ENCODE results near the gene ZFYVE1. TPM values are rescaled to one million over a fixed set of nuclear protein-coding genes. Genes with fewer than 3 reads are reported as not detected.
"Not testable (repeated sequence)": the region's sequence is repeated elsewhere in the genome, so short reads cannot be mapped to it uniquely, and the experiment has no call there.

The ZFYVE1 gene
- total and polyA plus RNA-seq, 7 donors = 5.3 to 17.9 (median 17.4) TPM

DNA sequence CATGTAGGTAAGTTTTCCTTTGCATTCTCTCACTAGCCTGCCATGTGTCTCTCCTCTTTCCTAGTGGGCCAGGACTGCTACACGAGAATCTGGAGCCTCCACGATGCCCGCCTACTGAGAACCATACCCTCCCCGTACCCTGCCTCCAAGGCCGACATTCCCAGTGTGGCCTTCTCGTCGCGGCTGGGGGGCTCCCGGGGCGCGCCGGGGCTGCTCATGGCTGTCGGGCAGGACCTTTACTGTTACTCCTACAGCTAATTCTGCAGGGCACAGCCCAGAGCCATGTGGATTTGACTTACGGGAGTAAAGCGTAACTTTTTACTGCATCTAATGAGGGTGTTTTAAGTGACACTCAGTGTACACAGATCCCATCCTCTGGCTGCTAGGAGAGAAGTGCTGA is 68.4 kb downstream of the ZFYVE1 start:
- ATAC-seq = no peak
- no peak overlapping the region for H3K27ac ChIP-seq
- no peak for DNase-seq
- no peak overlapping the region for H3K4me3 ChIP-seq
- no peaks in the 10 kb centered on the region for H3K27me3 ChIP-seq (ENCODE audit: insufficient read depth in 3 of 3, low read length in 2 of 3)
- H3K9me3 ChIP-seq = no peaks in the 10 kb centered on the region
- intact Hi-C loops (cut with DNase I) = no loop called here
- H3K4me1 ChIP-seq = no peaks in the 10 kb centered on the region
- H3K36me3 ChIP-seq (ENCODE audit: insufficient read depth in 1 of 2, low read depth in 1 of 2) = peaks cover 4 to 76% of the 10 kb centered on the region in 2 donors
- TF ChIP-seq, protein P1, sequence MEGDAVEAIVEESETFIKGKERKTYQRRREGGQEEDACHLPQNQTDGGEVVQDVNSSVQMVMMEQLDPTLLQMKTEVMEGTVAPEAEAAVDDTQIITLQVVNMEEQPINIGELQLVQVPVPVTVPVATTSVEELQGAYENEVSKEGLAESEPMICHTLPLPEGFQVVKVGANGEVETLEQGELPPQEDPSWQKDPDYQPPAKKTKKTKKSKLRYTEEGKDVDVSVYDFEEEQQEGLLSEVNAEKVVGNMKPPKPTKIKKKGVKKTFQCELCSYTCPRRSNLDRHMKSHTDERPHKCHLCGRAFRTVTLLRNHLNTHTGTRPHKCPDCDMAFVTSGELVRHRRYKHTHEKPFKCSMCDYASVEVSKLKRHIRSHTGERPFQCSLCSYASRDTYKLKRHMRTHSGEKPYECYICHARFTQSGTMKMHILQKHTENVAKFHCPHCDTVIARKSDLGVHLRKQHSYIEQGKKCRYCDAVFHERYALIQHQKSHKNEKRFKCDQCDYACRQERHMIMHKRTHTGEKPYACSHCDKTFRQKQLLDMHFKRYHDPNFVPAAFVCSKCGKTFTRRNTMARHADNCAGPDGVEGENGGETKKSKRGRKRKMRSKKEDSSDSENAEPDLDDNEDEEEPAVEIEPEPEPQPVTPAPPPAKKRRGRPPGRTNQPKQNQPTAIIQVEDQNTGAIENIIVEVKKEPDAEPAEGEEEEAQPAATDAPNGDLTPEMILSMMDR (IDR thresholded peaks at IDR 0.05) = no peak
- 94 to 95% (median 94%) methylated on average over 15 of the region's 15 CpGs for WGBS, 3 donors

DNA sequence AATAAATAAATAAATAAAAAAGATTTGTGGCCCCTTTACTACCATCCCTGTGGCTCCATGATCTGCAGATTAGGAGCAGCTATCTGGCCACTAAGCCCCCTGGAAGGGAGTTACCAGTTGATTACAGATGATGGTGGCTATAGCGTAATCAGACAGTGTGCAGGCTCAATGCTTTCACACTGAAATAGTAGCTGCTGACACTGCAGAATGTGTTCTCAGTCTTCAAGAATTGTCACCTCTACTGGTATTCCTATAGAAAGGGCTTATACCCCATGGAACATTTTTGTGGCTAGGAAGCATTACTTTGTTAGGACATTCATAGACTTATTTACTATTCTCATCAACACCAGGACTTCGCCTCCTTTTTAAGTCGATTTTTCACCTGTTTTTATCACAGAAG is 69.7 kb downstream of the ZFYVE1 start:
- H3K27me3 ChIP-seq (ENCODE audit: insufficient read depth in 3 of 3, low read length in 2 of 3) = no peaks in the 10 kb centered on the region
- TF ChIP-seq, protein P1 (IDR thresholded peaks at IDR 0.05) = no peak
- H3K27ac ChIP-seq = no peak overlapping the region
- DNase-seq (no peak), ATAC-seq (no peak)
- H3K36me3 ChIP-seq (ENCODE audit: insufficient read depth in 1 of 2, low read depth in 1 of 2) = peaks cover 4 to 77% of the 10 kb centered on the region in 2 donors
- intact Hi-C loops (cut with DNase I) = no loop called here
- no peaks in the 10 kb centered on the region for H3K4me1 ChIP-seq
- H3K9me3 ChIP-seq = no peaks in the 10 kb centered on the region
- no peak overlapping the region for H3K4me3 ChIP-seq
- WGBS, 3 donors = 87 to 99% (median 94%) methylated on average over 3 of the region's 3 CpGs

DNA sequence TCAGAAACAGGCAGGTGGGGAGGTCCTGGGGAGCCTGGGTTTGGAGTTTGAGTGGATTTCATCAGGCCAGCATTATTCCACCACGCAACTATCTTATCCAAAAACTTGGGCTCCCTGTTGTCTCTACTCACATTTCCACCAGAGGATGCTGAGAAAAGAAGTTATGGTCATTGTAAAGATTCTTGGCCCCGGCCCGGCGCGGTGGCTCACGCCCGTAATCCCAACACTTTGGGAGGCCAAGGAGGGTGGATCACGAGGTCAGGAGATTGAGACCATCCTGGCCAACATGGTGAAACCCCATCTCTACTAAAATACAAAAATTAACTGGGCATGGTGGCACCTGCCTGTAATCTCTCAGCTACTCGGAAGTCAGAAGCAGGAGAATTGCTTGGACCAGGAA is 70.2 kb downstream of the ZFYVE1 start:
- intact Hi-C loops (cut with DNase I); H3K9me3 ChIP-seq; DNase-seq; H3K27me3 ChIP-seq (ENCODE audit: insufficient read depth in 3 of 3, low read length in 2 of 3); H3K27ac ChIP-seq; ATAC-seq; H3K4me3 ChIP-seq; H3K4me1 ChIP-seq: not testable (repeated sequence)
- peaks cover 4 to 81% of the 10 kb centered on the region in 2 donors for H3K36me3 ChIP-seq (ENCODE audit: insufficient read depth in 1 of 2, low read depth in 1 of 2)
- 95 to 96% (median 96%) methylated on average over 9 of the region's 9 CpGs for WGBS, 3 donors

DNA sequence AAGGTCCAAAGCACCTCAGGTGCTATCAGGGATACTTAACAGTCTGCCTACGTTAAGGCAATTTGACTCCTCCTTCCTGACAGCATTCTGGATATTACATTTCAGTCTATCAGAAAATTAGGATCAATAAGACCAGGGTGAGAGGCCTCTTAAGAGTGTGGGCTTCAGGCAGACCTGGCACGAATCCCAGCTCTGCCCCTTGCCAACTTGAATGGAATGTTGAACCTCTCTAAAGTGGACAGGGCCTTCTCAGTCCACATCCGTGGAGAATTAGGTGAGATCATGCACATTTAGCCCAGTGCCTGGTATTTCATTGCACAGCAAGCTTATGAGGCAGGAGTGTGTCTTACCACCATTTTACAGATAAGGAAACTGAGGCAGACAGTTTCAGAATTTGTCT is 74.7 kb downstream of the ZFYVE1 start:
- TF ChIP-seq, protein P1 (IDR thresholded peaks at IDR 0.05) = no peak
- WGBS, 3 donors = 65 to 67% (median 66%) methylated on average over 3 of the region's 3 CpGs
- intact Hi-C loops (cut with DNase I) = no loop called here
- H3K4me1 ChIP-seq = no peaks in the 10 kb centered on the region
- no peaks in the 10 kb centered on the region for H3K27me3 ChIP-seq (ENCODE audit: insufficient read depth in 3 of 3, low read length in 2 of 3)
- ATAC-seq (no peak), DNase-seq (no peak)
- H3K9me3 ChIP-seq = no peaks in the 10 kb centered on the region
- no peak overlapping the region for H3K27ac ChIP-seq
- no peak overlapping the region for H3K4me3 ChIP-seq
- H3K36me3 ChIP-seq (ENCODE audit: insufficient read depth in 1 of 2, low read depth in 1 of 2) = peaks cover 0 to 70% of the 10 kb centered on the region in 2 donors

DNA sequence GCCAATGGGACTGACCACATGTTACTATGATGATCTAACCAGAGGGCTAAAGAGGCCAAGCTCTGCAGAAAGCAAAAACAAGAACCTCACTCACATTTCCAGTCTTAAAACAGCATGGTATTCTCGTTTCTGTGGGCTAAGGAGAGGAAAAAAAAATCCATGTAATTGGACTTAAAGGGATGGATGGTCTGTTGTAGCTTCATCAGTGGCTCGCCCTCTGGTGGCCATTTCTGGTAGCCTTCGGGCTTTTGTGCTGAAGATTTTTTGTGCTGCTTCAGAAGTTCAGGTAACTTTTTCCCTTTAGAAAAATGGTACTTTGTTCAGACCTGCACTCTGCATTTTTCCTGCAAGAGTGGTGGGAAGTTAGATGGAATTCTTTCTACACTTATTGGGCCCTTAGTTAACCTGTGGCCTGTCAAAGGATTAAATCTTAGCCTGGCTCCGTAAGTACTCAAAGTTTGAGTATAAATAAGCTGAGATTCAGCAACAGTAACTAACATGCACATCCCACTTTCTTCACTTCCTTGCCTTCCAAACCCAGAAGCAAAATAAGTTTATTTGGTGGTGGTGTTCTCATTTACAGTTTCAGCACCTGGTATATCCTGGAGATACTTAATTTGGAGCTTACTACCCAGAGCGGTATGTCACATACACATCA is 78.3 kb downstream of the ZFYVE1 start:
- Histone ChIP-seq H3K27ac (no peak overlapping the region), H3K9me3 (no peaks in the 10 kb centered on the region), H3K4me3 (no peak overlapping the region), H3K4me1 (no peaks in the 10 kb centered on the region), H3K36me3 (ENCODE audit: insufficient read depth in 1 of 2, low read depth in 1 of 2) (peaks cover 0 to 72% of the 10 kb centered on the region in 2 donors), H3K27me3 (ENCODE audit: insufficient read depth in 3 of 3, low read length in 2 of 3) (no peaks in the 10 kb centered on the region)
- DNase-seq = peak; percentile 56 to 75
- intact Hi-C loops (cut with DNase I) = loop anchor here (1.0 to 2.0 kb wide), 2 partner anchors 432 to 434 kb away; no protein-coding TSS in a partner anchor
- TF ChIP-seq, protein P1 (IDR thresholded peaks at IDR 0.05) = peak; percentile 85
- peak in 3 of 4 donors; percentile 56 to 80 (median 63) for ATAC-seq
- 40 to 46% (median 44%) methylated on average over 5 of the region's 5 CpGs for WGBS, 3 donors

Data from psoas muscle (tissue), 8 donors.